Uterus (tissue), 4 donors: ENCODE results near the gene TOGARAM1. TPM values are rescaled to one million over a fixed set of nuclear protein-coding genes. Genes with fewer than 3 reads are reported as not detected.

Experiments
- DNase-seq, 2 donors: peaks; one replicate each; pipeline ENCODE4 v3.0.0-alpha.2; 2019 to 2020
- H3K27ac ChIP-seq, 2 donors: fragments of 200-600 bp; sonication (generic); 1 replicate in 1 of 2; 2 replicates in 1 of 2; pipeline ENCODE4 v1.5.1; 2016 to 2018
- H3K27me3 ChIP-seq, 2 donors: fragments of 200-600 bp; sonication (generic); one replicate each; pipeline ENCODE4 v1.5.1; 2018 to 2019; ENCODE audit warnings: control low read depth in 1 of 2
- H3K36me3 ChIP-seq, 2 donors: fragments of 200-600 bp; sonication (generic); one replicate each; pipeline ENCODE4 v1.5.1; 2019; ENCODE audit warnings: control low read depth in 1 of 2
- H3K4me1 ChIP-seq, 2 donors: fragments of 200-600 bp; sonication (generic); one replicate each; pipeline ENCODE4 v1.5.1; 2018 to 2019; ENCODE audit warnings: control low read depth in 1 of 2
- H3K4me3 ChIP-seq, 2 donors: fragments of 200-600 bp; sonication (generic); 1 replicate in 1 of 2; 2 replicates in 1 of 2; pipeline ENCODE4 v1.5.1; 2018 to 2019; ENCODE audit warnings: mild to moderate bottlenecking in 1 of 2
- H3K9me3 ChIP-seq, 2 donors: fragments of 200-600 bp; sonication (generic); one replicate each; pipeline ENCODE4 v1.5.1; 2019; ENCODE audit warnings: control low read depth in 1 of 2
- CTCF ChIP-seq, 4 experiments: fragments of 200-600 bp in 2 of 4; fragments of 450-650 bp in 2 of 4; sonication (generic) in 2 of 4; IDR thresholded peaks; one replicate each; pipeline ENCODE4 v1.5.1; 2016 to 2019; ENCODE audit warnings: antibody characterized with exemption in 4 of 4, mild to moderate bottlenecking in 2 of 4, moderate library complexity in 1 of 4
- POLR2A ChIP-seq, 2 donors: fragments of 450-650 bp; IDR thresholded peaks; one replicate each; pipeline ENCODE4 v1.6.1; 2016; ENCODE audit warnings: antibody characterized with exemption in 2 of 2, mild to moderate bottlenecking in 1 of 2, moderate library complexity in 1 of 2
- intact Hi-C: fragments of 100-400 bp; cut with DNase I; formaldehyde crosslinking; loops from one replicate; pipeline ENCODE4 v1.15.1; 2023; ENCODE audit warnings: low total_unique reads
- total RNA-seq, 4 donors: library from RNA; depleted of rRNA in 3 of 4; stranded (reverse); fragments of >200 nt in 3 of 4; gene quantifications; one replicate each; pipeline versions ENCODE4 v1.1.0 to v1.2.4, GENCODE V29; 2014 to 2023
- donor health status: DM: yes; HTN: yes; CAD: no.

Gene TOGARAM1
- total RNA-seq, 4 donors from 2014 or later, result 10.9 to 56.5 (median 31.7) TPM

- no peak overlapping the region for H3K27ac ChIP-seq
Measured at GRCh38 chr14:44989497-44990440, 27.8 kb downstream of the TOGARAM1 start.

GRCh38 chr14:44990533-44990932, 28.5 kb downstream of the TOGARAM1 start:
- H3K4me1 ChIP-seq, result no peaks in the 10 kb centered on the region
- intact Hi-C loops, result no loop called here
- TF ChIP-seq CTCF (IDR thresholded peaks at IDR 0.05), result no peak
- no peak for TF ChIP-seq POLR2A (IDR thresholded peaks at IDR 0.05)
- H3K27me3 ChIP-seq, result no peaks in the 10 kb centered on the region
- no peaks in the 10 kb centered on the region for H3K36me3 ChIP-seq
- no peak overlapping the region for H3K4me3 ChIP-seq
- DNase-seq, result no peak
- H3K27ac ChIP-seq, result no peak overlapping the region
- no peaks in the 10 kb centered on the region for H3K9me3 ChIP-seq

More at GRCh38 chr14:44989497-44990440, 27.8 kb downstream of the TOGARAM1 start:
- Histone ChIP-seq H3K27me3 (no peaks in the 10 kb centered on the region), H3K4me1 (no peaks in the 10 kb centered on the region), H3K4me3 (no peak overlapping the region), H3K36me3 (no peaks in the 10 kb centered on the region), H3K9me3 (no peaks in the 10 kb centered on the region)
- intact Hi-C loops, result no loop called here
- TF ChIP-seq CTCF (IDR thresholded peaks at IDR 0.05) (no peak), POLR2A (IDR thresholded peaks at IDR 0.05) (no peak)
- no peak for DNase-seq

GRCh38 chr14:44995196-44995595, 33.2 kb downstream of the TOGARAM1 start:
- TF ChIP-seq CTCF (IDR thresholded peaks at IDR 0.05) (no peak), POLR2A (IDR thresholded peaks at IDR 0.05) (no peak)
- intact Hi-C loops, result no loop called here
- no peaks in the 10 kb centered on the region for H3K4me1 ChIP-seq
- H3K27ac ChIP-seq, result no peak overlapping the region
- no peak overlapping the region for H3K4me3 ChIP-seq
- no peak for DNase-seq
- H3K36me3 ChIP-seq, result no peaks in the 10 kb centered on the region
- no peaks in the 10 kb centered on the region for H3K9me3 ChIP-seq
- no peaks in the 10 kb centered on the region for H3K27me3 ChIP-seq

- no peak for DNase-seq
- H3K36me3 ChIP-seq, result no peaks in the 10 kb centered on the region
- TF ChIP-seq POLR2A (IDR thresholded peaks at IDR 0.05) (no peak), CTCF (IDR thresholded peaks at IDR 0.05) (no peak)
- H3K4me3 ChIP-seq, result no peak overlapping the region
- intact Hi-C loops, result no loop called here
- no peak overlapping the region for H3K27ac ChIP-seq
- no peaks in the 10 kb centered on the region for H3K4me1 ChIP-seq
- H3K9me3 ChIP-seq, result no peaks in the 10 kb centered on the region
- no peaks in the 10 kb centered on the region for H3K27me3 ChIP-seq
Measured at GRCh38 chr14:44995770-44996294, 33.8 kb downstream of the TOGARAM1 start.

- no peaks in the 10 kb centered on the region for H3K27me3 ChIP-seq
- no peak overlapping the region for H3K4me3 ChIP-seq
- H3K9me3 ChIP-seq, result no peaks in the 10 kb centered on the region
- TF ChIP-seq CTCF (IDR thresholded peaks at IDR 0.05) (no peak), POLR2A (IDR thresholded peaks at IDR 0.05) (no peak)
- no peaks in the 10 kb centered on the region for H3K4me1 ChIP-seq
- intact Hi-C loops, result no loop called here
- no peak overlapping the region for H3K27ac ChIP-seq
- no peak for DNase-seq
- H3K36me3 ChIP-seq, result no peaks in the 10 kb centered on the region
Measured at GRCh38 chr14:45003924-45004323, 41.9 kb downstream of the TOGARAM1 start.
